ENCODE measurements around the gene ABCA10. TPM values are rescaled to one million over a fixed set of nuclear protein-coding genes. Genes with fewer than 3 reads are reported as not detected.

The ABCA10 gene
- total RNA-seq, 2 donors from 2014 or later, result 1.2 to 2.6 TPM

GRCh38 chr17:69245617-69246016 is 17.0 kb upstream of the ABCA10 start:
- no peak overlapping the region for H3K4me3 Mint-ChIP-seq
- DNase-seq (no peak), ATAC-seq (no peak)
- no peaks in the 10 kb centered on the region for H3K9me3 ChIP-seq (ENCODE audit: control insufficient read depth, low read length, poor library complexity, severe bottlenecking)
- H3K36me3 Mint-ChIP-seq (ENCODE audit: low read depth), result peaks cover 10% of the 10 kb centered on the region
- H3K4me1 Mint-ChIP-seq, result peaks cover 3% of the 10 kb centered on the region
- no peaks in the 10 kb centered on the region for H3K27me3 Mint-ChIP-seq
- no peak overlapping the region for H3K27ac Mint-ChIP-seq

- no peak for ATAC-seq
- peaks cover 3% of the 10 kb centered on the region for H3K4me1 Mint-ChIP-seq
- no peaks in the 10 kb centered on the region for H3K9me3 ChIP-seq (ENCODE audit: control insufficient read depth, low read length, poor library complexity, severe bottlenecking)
- no peak overlapping the region for H3K27ac Mint-ChIP-seq
- no peak for DNase-seq
- no peak overlapping the region for H3K4me3 Mint-ChIP-seq
- peaks cover 9% of the 10 kb centered on the region for H3K36me3 Mint-ChIP-seq (ENCODE audit: low read depth)
- H3K27me3 Mint-ChIP-seq, result no peaks in the 10 kb centered on the region
Observed at GRCh38 chr17:69239611-69240600, 11.3 kb upstream of the ABCA10 start.

GRCh38 chr17:69236946-69237345 is 8.3 kb upstream of the ABCA10 start:
- Mint-ChIP-seq H3K27me3 (no peaks in the 10 kb centered on the region), H3K4me3 (no peak overlapping the region), H3K36me3 (ENCODE audit: low read depth) (peaks cover 11% of the 10 kb centered on the region), H3K27ac (no peak overlapping the region), H3K4me1 (peaks cover 3% of the 10 kb centered on the region)
- ATAC-seq (no peak), DNase-seq (no peak)
- H3K9me3 ChIP-seq (ENCODE audit: control insufficient read depth, low read length, poor library complexity, severe bottlenecking), result no peaks in the 10 kb centered on the region

GRCh38 chr17:69236464-69236863 is 7.8 kb upstream of the ABCA10 start:
- H3K4me1 Mint-ChIP-seq, result peaks cover 3% of the 10 kb centered on the region
- H3K36me3 Mint-ChIP-seq (ENCODE audit: low read depth), result peaks cover 11% of the 10 kb centered on the region
- DNase-seq (no peak), ATAC-seq (no peak)
- H3K9me3 ChIP-seq (ENCODE audit: control insufficient read depth, low read length, poor library complexity, severe bottlenecking), result no peaks in the 10 kb centered on the region
- no peak overlapping the region for H3K4me3 Mint-ChIP-seq
- H3K27me3 Mint-ChIP-seq, result no peaks in the 10 kb centered on the region
- H3K27ac Mint-ChIP-seq, result no peak overlapping the region

GRCh38 chr17:69235338-69236058 is 6.9 kb upstream of the ABCA10 start:
- ATAC-seq (peak; percentile 71), DNase-seq (peak; percentile 8 to 43 (median 13))
- H3K9me3 ChIP-seq (ENCODE audit: control insufficient read depth, low read length, poor library complexity, severe bottlenecking), result no peaks in the 10 kb centered on the region
- Mint-ChIP-seq H3K27me3 (no peaks in the 10 kb centered on the region), H3K27ac (no peak overlapping the region), H3K4me1 (peaks cover 3% of the 10 kb centered on the region), H3K36me3 (ENCODE audit: low read depth) (peaks cover 5% of the 10 kb centered on the region), H3K4me3 (no peak overlapping the region)

- H3K36me3 Mint-ChIP-seq (ENCODE audit: low read depth), result peaks cover 5% of the 10 kb centered on the region
- H3K4me1 Mint-ChIP-seq, result peaks cover 3% of the 10 kb centered on the region
- H3K9me3 ChIP-seq (ENCODE audit: control insufficient read depth, low read length, poor library complexity, severe bottlenecking), result no peaks in the 10 kb centered on the region
- no peaks in the 10 kb centered on the region for H3K27me3 Mint-ChIP-seq
- H3K4me3 Mint-ChIP-seq, result no peak overlapping the region
- no peak for ATAC-seq
- no peak for DNase-seq
- H3K27ac Mint-ChIP-seq, result no peak overlapping the region
Observed at GRCh38 chr17:69232650-69233049, 4.0 kb upstream of the ABCA10 start.

- no peaks in the 10 kb centered on the region for H3K9me3 ChIP-seq (ENCODE audit: control insufficient read depth, low read length, poor library complexity, severe bottlenecking)
- no peak for DNase-seq
- no peak overlapping the region for H3K27ac Mint-ChIP-seq
- no peak overlapping the region for H3K4me3 Mint-ChIP-seq
- no peak for ATAC-seq
- peaks cover 3% of the 10 kb centered on the region for H3K4me1 Mint-ChIP-seq
- no peaks in the 10 kb centered on the region for H3K27me3 Mint-ChIP-seq
- H3K36me3 Mint-ChIP-seq (ENCODE audit: low read depth), result peaks cover 5% of the 10 kb centered on the region
Observed at GRCh38 chr17:69231521-69231920, 2.9 kb upstream of the ABCA10 start.

GRCh38 chr17:69230939-69231338 is 2.3 kb upstream of the ABCA10 start:
- Mint-ChIP-seq H3K27me3 (no peaks in the 10 kb centered on the region), H3K36me3 (ENCODE audit: low read depth) (peaks cover 5% of the 10 kb centered on the region), H3K4me3 (no peak overlapping the region)

GRCh38 chr17:69228018-69228417 is 606 bp downstream of the ABCA10 start:
- no peak for ATAC-seq
- H3K27me3 Mint-ChIP-seq, result no peaks in the 10 kb centered on the region
- H3K4me3 Mint-ChIP-seq, result no peak overlapping the region
- H3K9me3 ChIP-seq (ENCODE audit: control insufficient read depth, low read length, poor library complexity, severe bottlenecking), result no peaks in the 10 kb centered on the region
- DNase-seq, result no peak
- H3K36me3 Mint-ChIP-seq (ENCODE audit: low read depth), result peaks cover under 1% of the 10 kb centered on the region
- no peak overlapping the region for H3K27ac Mint-ChIP-seq
- H3K4me1 Mint-ChIP-seq, result peaks cover 7% of the 10 kb centered on the region

More at GRCh38 chr17:69230939-69231338, 2.3 kb upstream of the ABCA10 start:
- ATAC-seq, result no peak
- Mint-ChIP-seq H3K4me1 (peaks cover 3% of the 10 kb centered on the region), H3K27ac (no peak overlapping the region)
- H3K9me3 ChIP-seq (ENCODE audit: control insufficient read depth, low read length, poor library complexity, severe bottlenecking), result no peaks in the 10 kb centered on the region
- no peak for DNase-seq

- Mint-ChIP-seq H3K27me3 (no peaks in the 10 kb centered on the region), H3K27ac (no peak overlapping the region)
Observed at GRCh38 chr17:69227541-69227940, 1.1 kb downstream of the ABCA10 start.

GRCh38 chr17:69223809-69224208 is 4.8 kb downstream of the ABCA10 start:
- ATAC-seq (no peak), DNase-seq (no peak)
- Mint-ChIP-seq H3K36me3 (ENCODE audit: low read depth) (peaks cover 9% of the 10 kb centered on the region), H3K4me3 (no peak overlapping the region), H3K4me1 (peaks cover 9% of the 10 kb centered on the region), H3K27ac (no peak overlapping the region), H3K27me3 (no peaks in the 10 kb centered on the region)
- H3K9me3 ChIP-seq (ENCODE audit: control insufficient read depth, low read length, poor library complexity, severe bottlenecking), result no peaks in the 10 kb centered on the region

More at GRCh38 chr17:69227541-69227940, 1.1 kb downstream of the ABCA10 start:
- ATAC-seq, result no peak
- DNase-seq, result no peak
- Mint-ChIP-seq H3K4me3 (no peak overlapping the region), H3K4me1 (peaks cover 9% of the 10 kb centered on the region), H3K36me3 (ENCODE audit: low read depth) (no peaks in the 10 kb centered on the region)
- H3K9me3 ChIP-seq (ENCODE audit: control insufficient read depth, low read length, poor library complexity, severe bottlenecking), result no peaks in the 10 kb centered on the region

- Mint-ChIP-seq H3K27me3 (no peaks in the 10 kb centered on the region), H3K4me1 (peaks cover 9% of the 10 kb centered on the region), H3K27ac (no peak overlapping the region), H3K4me3 (no peak overlapping the region), H3K36me3 (ENCODE audit: low read depth) (peaks cover 9% of the 10 kb centered on the region)
- H3K9me3 ChIP-seq (ENCODE audit: control insufficient read depth, low read length, poor library complexity, severe bottlenecking), result no peaks in the 10 kb centered on the region
- no peak for DNase-seq
- no peak for ATAC-seq
Observed at GRCh38 chr17:69222707-69223258, 5.8 kb downstream of the ABCA10 start.

GRCh38 chr17:69220098-69220497 is 8.5 kb downstream of the ABCA10 start:
- no peak for ATAC-seq
- peaks cover 9% of the 10 kb centered on the region for H3K36me3 Mint-ChIP-seq (ENCODE audit: low read depth)
- no peaks in the 10 kb centered on the region for H3K9me3 ChIP-seq (ENCODE audit: control insufficient read depth, low read length, poor library complexity, severe bottlenecking)
- H3K4me1 Mint-ChIP-seq, result peaks cover 9% of the 10 kb centered on the region
- H3K27me3 Mint-ChIP-seq, result no peaks in the 10 kb centered on the region
- no peak for DNase-seq
- H3K4me3 Mint-ChIP-seq, result no peak overlapping the region
- no peak overlapping the region for H3K27ac Mint-ChIP-seq
